Breast epithelium (tissue), 3 donors: ENCODE measurements around the gene TPRA1.

Source experiments
- POLR2A ChIP-seq: fragments of 450-650 bp; IDR thresholded peaks from one replicate; pipeline ENCODE4 v1.6.1; 2016; ENCODE audit warnings: antibody characterized with exemption, mild to moderate bottlenecking, moderate library complexity
- POLR2AphosphoS5 ChIP-seq, 3 donors: sonication (generic); formaldehyde crosslinking; IDR thresholded peaks; one replicate each; pipeline ENCODE4 v1.6.1; 2017; ENCODE audit warnings: antibody characterized with exemption in 3 of 3
- TF ChIP-seq, protein P1 (sequence below), 3 donors: fragments of 450-650 bp; IDR thresholded peaks; one replicate each; pipeline ENCODE4 v1.5.1; 2016 to 2017; ENCODE audit warnings: antibody characterized with exemption in 3 of 3, mild to moderate bottlenecking in 3 of 3, moderate library complexity in 3 of 3

GRCh38 chr3:127551178-127551577 is 39.4 kb downstream of the TPRA1 start:
- TF ChIP-seq, protein P1, sequence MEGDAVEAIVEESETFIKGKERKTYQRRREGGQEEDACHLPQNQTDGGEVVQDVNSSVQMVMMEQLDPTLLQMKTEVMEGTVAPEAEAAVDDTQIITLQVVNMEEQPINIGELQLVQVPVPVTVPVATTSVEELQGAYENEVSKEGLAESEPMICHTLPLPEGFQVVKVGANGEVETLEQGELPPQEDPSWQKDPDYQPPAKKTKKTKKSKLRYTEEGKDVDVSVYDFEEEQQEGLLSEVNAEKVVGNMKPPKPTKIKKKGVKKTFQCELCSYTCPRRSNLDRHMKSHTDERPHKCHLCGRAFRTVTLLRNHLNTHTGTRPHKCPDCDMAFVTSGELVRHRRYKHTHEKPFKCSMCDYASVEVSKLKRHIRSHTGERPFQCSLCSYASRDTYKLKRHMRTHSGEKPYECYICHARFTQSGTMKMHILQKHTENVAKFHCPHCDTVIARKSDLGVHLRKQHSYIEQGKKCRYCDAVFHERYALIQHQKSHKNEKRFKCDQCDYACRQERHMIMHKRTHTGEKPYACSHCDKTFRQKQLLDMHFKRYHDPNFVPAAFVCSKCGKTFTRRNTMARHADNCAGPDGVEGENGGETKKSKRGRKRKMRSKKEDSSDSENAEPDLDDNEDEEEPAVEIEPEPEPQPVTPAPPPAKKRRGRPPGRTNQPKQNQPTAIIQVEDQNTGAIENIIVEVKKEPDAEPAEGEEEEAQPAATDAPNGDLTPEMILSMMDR (IDR thresholded peaks at IDR 0.05), result no peak
- TF ChIP-seq POLR2A (no peak), POLR2AphosphoS5 (IDR thresholded peaks at IDR 0.05) (no peak)
